ENCODE measurements around the gene LRRK1. TPM values are rescaled to one million over a fixed set of nuclear protein-coding genes. Genes with fewer than 3 reads are reported as not detected.

Gene LRRK1
- total RNA-seq, 1 donor from 2014 or later: 3.0 TPM

GRCh38 chr15:101012326-101013200 is 93.4 kb downstream of the LRRK1 start:
- DNase-seq: no peak
- intact Hi-C loops (cut with micrococcal nuclease): no loop called here

GRCh38 chr15:101013201-101013550 is 94.0 kb downstream of the LRRK1 start:
- no peak for DNase-seq
- Histone ChIP-seq H3K27me3 (ENCODE audit: low read depth) (peaks cover 4% of the 10 kb centered on the region), H3K4me1 (peaks cover 12% of the 10 kb centered on the region), H3K36me3 (no peaks in the 10 kb centered on the region), H3K27ac (replicated peaks) (no peak overlapping the region), H3K9me3 (replicated peaks) (no peaks in the 10 kb centered on the region), H3K4me3 (no peak overlapping the region)
- TF ChIP-seq CTCF (IDR thresholded peaks at IDR 0.05; ENCODE audit: borderline replicate concordance): no peak
- intact Hi-C loops (cut with micrococcal nuclease): no loop called here

More at GRCh38 chr15:101012326-101013200, 93.4 kb downstream of the LRRK1 start:
- H3K4me1 ChIP-seq: peaks cover 18% of the 10 kb centered on the region
- no peaks in the 10 kb centered on the region for H3K9me3 ChIP-seq (replicated peaks)
- no peak overlapping the region for H3K4me3 ChIP-seq
- no peak overlapping the region for H3K27ac ChIP-seq (replicated peaks)
- no peaks in the 10 kb centered on the region for H3K36me3 ChIP-seq
- TF ChIP-seq CTCF (IDR thresholded peaks at IDR 0.05; ENCODE audit: borderline replicate concordance): no peak
- peaks cover 4% of the 10 kb centered on the region for H3K27me3 ChIP-seq (ENCODE audit: low read depth)

GRCh38 chr15:101013769-101014675 is 94.9 kb downstream of the LRRK1 start:
- TF ChIP-seq CTCF (IDR thresholded peaks at IDR 0.05; ENCODE audit: borderline replicate concordance): no peak
- DNase-seq: no peak
- H3K9me3 ChIP-seq (replicated peaks): no peaks in the 10 kb centered on the region

GRCh38 chr15:101014921-101015841 is 96.0 kb downstream of the LRRK1 start:
- H3K4me1 ChIP-seq: peaks cover 6% of the 10 kb centered on the region
- H3K36me3 ChIP-seq: no peaks in the 10 kb centered on the region
- no peak overlapping the region for H3K4me3 ChIP-seq
- peak; percentile 75 for DNase-seq
- H3K27ac ChIP-seq (replicated peaks): no peak overlapping the region
- intact Hi-C loops (cut with micrococcal nuclease): no loop called here
- H3K27me3 ChIP-seq (ENCODE audit: low read depth): peaks cover 4% of the 10 kb centered on the region
- TF ChIP-seq CTCF (IDR thresholded peaks at IDR 0.05; ENCODE audit: borderline replicate concordance): peak; percentile 91
- H3K9me3 ChIP-seq (replicated peaks): no peaks in the 10 kb centered on the region

More at GRCh38 chr15:101013769-101014675, 94.9 kb downstream of the LRRK1 start:
- Histone ChIP-seq H3K27me3 (ENCODE audit: low read depth) (peaks cover 4% of the 10 kb centered on the region), H3K27ac (replicated peaks) (no peak overlapping the region), H3K4me1 (peaks cover 6% of the 10 kb centered on the region), H3K36me3 (no peaks in the 10 kb centered on the region), H3K4me3 (no peak overlapping the region)
- intact Hi-C loops (cut with micrococcal nuclease): no loop called here

GRCh38 chr15:101016581-101016980 is 97.4 kb downstream of the LRRK1 start:
- H3K36me3 ChIP-seq: no peaks in the 10 kb centered on the region
- no peak for TF ChIP-seq CTCF (IDR thresholded peaks at IDR 0.05; ENCODE audit: borderline replicate concordance)
- peaks cover 6% of the 10 kb centered on the region for H3K4me1 ChIP-seq
- intact Hi-C loops (cut with micrococcal nuclease): no loop called here
- no peak overlapping the region for H3K27ac ChIP-seq (replicated peaks)
- peaks cover 4% of the 10 kb centered on the region for H3K27me3 ChIP-seq (ENCODE audit: low read depth)
- no peaks in the 10 kb centered on the region for H3K9me3 ChIP-seq (replicated peaks)
- no peak overlapping the region for H3K4me3 ChIP-seq
- DNase-seq: no peak
